Tibial nerve (tissue), 4 donors: Measurements from ENCODE around the gene MED28. TPM values are rescaled to one million over a fixed set of nuclear protein-coding genes. Genes with fewer than 3 reads are reported as not detected.

Experiments
- DNase-seq, 2 donors: peaks; one replicate each; pipeline ENCODE4 v3.0.0-alpha.2; 2019; ENCODE audit warnings: low spot score in 2 of 2
- H3K27ac ChIP-seq, 4 donors: fragments of 200-600 bp; sonication (generic) in 3 of 4; one replicate each; pipeline ENCODE4 v1.5.1; 2017 to 2019; ENCODE audit warnings: mild to moderate bottlenecking in 1 of 4
- H3K27me3 ChIP-seq, 2 donors: fragments of 200-600 bp; sonication (generic) in 1 of 2; one replicate each; pipeline versions ENCODE4 v1.5.1 to v1.6.0; 2017 to 2019
- H3K36me3 ChIP-seq, 3 donors: fragments of 200-600 bp; sonication (generic); one replicate each; pipeline ENCODE4 v1.5.1; 2018 to 2019
- H3K4me1 ChIP-seq, 4 donors: fragments of 200-600 bp; sonication (generic) in 3 of 4; one replicate each; pipeline ENCODE4 v1.5.1; 2017 to 2019
- H3K4me3 ChIP-seq, 4 donors: fragments of 200-600 bp; sonication (generic) in 3 of 4; one replicate each; pipeline ENCODE4 v1.5.1; 2017 to 2019; ENCODE audit warnings: mild to moderate bottlenecking in 1 of 4, moderate library complexity in 1 of 4
- H3K9me3 ChIP-seq, 4 donors: fragments of 200-600 bp; sonication (generic) in 3 of 4; one replicate each; pipeline ENCODE4 v1.5.1; 2017 to 2019
- EP300 ChIP-seq, 2 donors: sonication (generic); formaldehyde crosslinking; IDR thresholded peaks; one replicate each; pipeline ENCODE4 v1.6.1; 2017; ENCODE audit warnings: antibody characterized with exemption in 2 of 2, mild to moderate bottlenecking in 1 of 2
- POLR2A ChIP-seq, 2 donors: fragments of 450-650 bp; IDR thresholded peaks; one replicate each; pipeline ENCODE4 v1.6.1; 2017; ENCODE audit warnings: antibody characterized with exemption in 2 of 2, mild to moderate bottlenecking in 2 of 2, moderate library complexity in 2 of 2
- WGBS, 2 donors: methylation state at CpG; one replicate each; pipeline ENCODE4 v1.1.5; 2018; 5-methylcytosine and 5-hydroxymethylcytosine counted together
- total RNA-seq, 4 donors: library from RNA; depleted of rRNA; stranded (reverse); fragments of >200 nt; gene quantifications; one replicate each; pipeline ENCODE4 v1.1.0, GENCODE V29; 2016
- TF ChIP-seq, protein P1 (sequence below), 5 experiments: fragments of 200-600 bp in 3 of 5; fragments of 450-650 bp in 2 of 5; sonication (generic) in 3 of 5; IDR thresholded peaks; one replicate each; pipeline ENCODE4 v1.5.1; 2016 to 2019; ENCODE audit warnings: antibody characterized with exemption in 5 of 5, mild to moderate bottlenecking in 3 of 5, moderate library complexity in 2 of 5

Gene MED28
- total RNA-seq, 4 donors from 2014 or later, result 12.9 to 19.9 (median 16.2) TPM

DNA sequence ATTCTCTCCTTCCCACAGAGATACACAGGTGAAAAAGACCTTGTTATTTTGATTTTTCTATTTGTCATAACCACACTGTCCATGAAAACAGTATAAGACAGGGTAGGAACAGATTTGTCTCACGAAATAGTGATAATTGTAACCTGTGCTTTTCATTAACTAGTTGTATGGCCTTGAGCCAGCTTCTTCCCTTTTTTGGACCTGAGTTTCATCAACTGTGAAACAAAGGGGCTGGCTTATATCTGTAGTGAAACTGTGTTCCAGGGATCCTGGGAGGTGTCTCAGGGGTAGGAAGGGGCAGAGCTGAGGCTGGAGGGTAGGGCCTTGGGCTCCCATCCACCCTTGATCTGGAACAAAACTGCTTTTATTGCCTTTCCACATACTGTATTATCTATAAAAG, 50.9 kb downstream of the MED28 start:
- Histone ChIP-seq H3K4me3 (no peak overlapping the region), H3K9me3 (no peaks in the 10 kb centered on the region), H3K27me3 (no peaks in the 10 kb centered on the region), H3K4me1 (no peaks in the 10 kb centered on the region), H3K27ac (no peak overlapping the region), H3K36me3 (no peaks in the 10 kb centered on the region)
- 54 to 61% methylated on average over 1 of the region's 1 CpG for WGBS, 2 donors
- TF ChIP-seq EP300 (IDR thresholded peaks at IDR 0.05), result no peak
- TF ChIP-seq POLR2A (IDR thresholded peaks at IDR 0.05), result no peak
- TF ChIP-seq, protein P1, sequence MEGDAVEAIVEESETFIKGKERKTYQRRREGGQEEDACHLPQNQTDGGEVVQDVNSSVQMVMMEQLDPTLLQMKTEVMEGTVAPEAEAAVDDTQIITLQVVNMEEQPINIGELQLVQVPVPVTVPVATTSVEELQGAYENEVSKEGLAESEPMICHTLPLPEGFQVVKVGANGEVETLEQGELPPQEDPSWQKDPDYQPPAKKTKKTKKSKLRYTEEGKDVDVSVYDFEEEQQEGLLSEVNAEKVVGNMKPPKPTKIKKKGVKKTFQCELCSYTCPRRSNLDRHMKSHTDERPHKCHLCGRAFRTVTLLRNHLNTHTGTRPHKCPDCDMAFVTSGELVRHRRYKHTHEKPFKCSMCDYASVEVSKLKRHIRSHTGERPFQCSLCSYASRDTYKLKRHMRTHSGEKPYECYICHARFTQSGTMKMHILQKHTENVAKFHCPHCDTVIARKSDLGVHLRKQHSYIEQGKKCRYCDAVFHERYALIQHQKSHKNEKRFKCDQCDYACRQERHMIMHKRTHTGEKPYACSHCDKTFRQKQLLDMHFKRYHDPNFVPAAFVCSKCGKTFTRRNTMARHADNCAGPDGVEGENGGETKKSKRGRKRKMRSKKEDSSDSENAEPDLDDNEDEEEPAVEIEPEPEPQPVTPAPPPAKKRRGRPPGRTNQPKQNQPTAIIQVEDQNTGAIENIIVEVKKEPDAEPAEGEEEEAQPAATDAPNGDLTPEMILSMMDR (IDR thresholded peaks at IDR 0.05), result no peak
- no peak for DNase-seq

DNA sequence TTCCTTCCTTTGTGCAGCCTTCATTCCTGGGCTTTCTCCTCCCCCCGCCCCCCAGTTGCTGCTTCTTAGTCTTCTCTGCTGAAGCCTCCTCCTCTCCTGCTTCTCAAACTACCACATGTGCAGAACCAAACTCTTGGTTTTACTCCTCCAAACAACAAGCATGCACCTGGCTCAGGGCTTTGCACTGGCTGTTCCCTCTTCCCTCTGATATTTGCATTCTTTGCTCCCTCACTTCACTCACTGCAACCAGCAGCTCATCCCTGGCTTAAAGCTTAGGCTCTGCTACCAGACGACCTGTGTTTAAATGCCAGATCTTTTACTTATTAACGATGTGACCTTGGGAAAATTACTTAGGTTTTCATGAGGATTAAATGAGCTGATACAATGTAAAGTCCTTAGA, 51.4 kb downstream of the MED28 start:
- no peak overlapping the region for H3K27ac ChIP-seq
- no peaks in the 10 kb centered on the region for H3K9me3 ChIP-seq
- H3K27me3 ChIP-seq, result no peaks in the 10 kb centered on the region
- WGBS, 2 donors, result 58 to 80% methylated on average over 3 of the region's 3 CpGs
- TF ChIP-seq POLR2A (IDR thresholded peaks at IDR 0.05) (no peak), EP300 (IDR thresholded peaks at IDR 0.05) (no peak)
- TF ChIP-seq, protein P1 (IDR thresholded peaks at IDR 0.05), result no peak
- no peak overlapping the region for H3K4me3 ChIP-seq
- no peak for DNase-seq
- no peaks in the 10 kb centered on the region for H3K36me3 ChIP-seq
- no peaks in the 10 kb centered on the region for H3K4me1 ChIP-seq

DNA sequence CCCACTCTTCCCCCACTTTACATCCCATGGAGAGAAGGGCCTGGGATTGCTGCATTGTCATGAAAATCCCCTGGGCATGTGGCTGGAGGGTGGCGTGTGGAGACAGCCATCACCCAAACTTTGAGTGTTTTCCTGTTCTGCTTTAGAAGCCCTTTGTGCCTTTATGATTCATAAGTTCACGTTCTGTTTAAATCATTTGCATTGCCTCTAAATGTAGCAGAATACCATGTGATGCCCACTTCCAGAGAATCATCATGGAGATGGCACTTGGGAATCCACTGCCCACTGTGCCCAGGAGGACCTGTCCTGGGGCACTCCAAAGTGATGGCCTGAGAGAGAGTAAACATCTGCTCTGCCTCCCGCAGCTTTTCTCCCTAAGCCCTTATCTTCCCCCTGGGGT, 52.8 kb downstream of the MED28 start:
- TF ChIP-seq, protein P1 (IDR thresholded peaks at IDR 0.05), result no peak
- TF ChIP-seq POLR2A (IDR thresholded peaks at IDR 0.05), result no peak
- TF ChIP-seq EP300 (IDR thresholded peaks at IDR 0.05), result no peak
- 61 to 70% methylated on average over 3 of the region's 3 CpGs for WGBS, 2 donors

DNA sequence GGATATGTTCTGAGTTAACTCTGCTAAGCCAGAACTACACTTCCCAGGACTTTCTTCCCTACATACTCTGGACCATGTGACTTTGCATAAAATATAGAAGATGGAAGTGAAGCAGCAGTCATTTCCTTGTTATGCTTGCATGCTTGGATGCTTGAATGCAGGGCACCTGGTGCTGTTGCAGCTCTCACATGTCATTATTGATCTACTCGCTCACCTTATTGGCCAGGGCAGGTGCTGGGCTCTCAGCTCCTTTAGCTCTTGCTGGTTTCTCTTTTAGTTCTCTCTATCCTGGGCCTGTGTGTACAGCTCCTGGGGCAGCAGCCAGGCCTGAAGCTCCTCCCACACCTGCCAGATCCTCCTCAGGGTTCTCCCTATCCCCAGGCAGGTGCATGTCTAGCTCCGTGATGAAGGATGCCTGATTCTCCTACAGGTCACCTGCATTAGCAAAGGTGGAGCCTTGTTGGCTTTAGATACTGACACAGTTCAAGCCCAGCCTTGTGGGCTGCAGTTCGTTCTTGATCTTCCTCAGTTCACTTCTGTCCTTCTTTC, 53.3 kb downstream of the MED28 start:
- Histone ChIP-seq H3K36me3 (no peaks in the 10 kb centered on the region), H3K4me1 (no peaks in the 10 kb centered on the region), H3K4me3 (no peak overlapping the region), H3K27me3 (no peaks in the 10 kb centered on the region), H3K9me3 (peaks cover 0 to 12% (median 0%) of the 10 kb centered on the region in 4 donors), H3K27ac (no peak overlapping the region)
- TF ChIP-seq POLR2A (IDR thresholded peaks at IDR 0.05), result no peak
- TF ChIP-seq, protein P1 (IDR thresholded peaks at IDR 0.05), result no peak
- TF ChIP-seq EP300 (IDR thresholded peaks at IDR 0.05), result no peak
- 82 to 84% methylated on average over 3 of the region's 3 CpGs for WGBS, 2 donors
- no peak for DNase-seq

More for the DNA sequence above, 52.8 kb downstream of the MED28 start:
- H3K27ac ChIP-seq, result no peak overlapping the region
- H3K4me1 ChIP-seq, result no peaks in the 10 kb centered on the region
- H3K9me3 ChIP-seq, result peaks cover 0 to 11% (median 0%) of the 10 kb centered on the region in 4 donors
- H3K36me3 ChIP-seq, result no peaks in the 10 kb centered on the region
- H3K27me3 ChIP-seq, result no peaks in the 10 kb centered on the region
- no peak for DNase-seq
- no peak overlapping the region for H3K4me3 ChIP-seq

DNA sequence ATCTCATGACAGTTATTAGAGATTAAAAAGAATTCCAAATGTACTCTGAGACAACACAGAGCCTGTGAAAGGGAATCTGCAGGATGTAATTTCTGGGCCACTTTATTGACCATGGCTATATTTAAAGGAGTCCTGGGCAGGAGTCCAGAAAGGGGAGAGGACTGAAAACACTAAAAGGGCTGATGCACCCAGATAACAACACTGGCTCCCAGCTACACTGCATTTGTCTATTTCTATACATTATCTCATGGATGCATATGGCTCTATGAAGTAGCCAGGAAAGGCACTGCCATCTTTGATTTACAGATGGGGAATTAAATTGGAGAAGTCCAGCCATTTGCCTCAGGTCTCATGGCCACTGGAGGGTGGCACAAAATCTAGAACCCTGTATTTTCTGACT, 56.0 kb downstream of the MED28 start:
- TF ChIP-seq, protein P1 (IDR thresholded peaks at IDR 0.05), result no peak
- TF ChIP-seq EP300 (IDR thresholded peaks at IDR 0.05) (no peak), POLR2A (IDR thresholded peaks at IDR 0.05) (no peak)
- Histone ChIP-seq H3K36me3 (no peaks in the 10 kb centered on the region), H3K27me3 (no peaks in the 10 kb centered on the region), H3K27ac (no peak overlapping the region), H3K9me3 (peaks cover 0 to 20% (median 0%) of the 10 kb centered on the region in 4 donors), H3K4me1 (no peaks in the 10 kb centered on the region), H3K4me3 (no peak overlapping the region)
- DNase-seq, result no peak
